HTR-8/SVneo (cell line): ENCODE data around the gene PDE4D.

Experiments
- DNase-seq: peaks from one replicate; pipeline ENCODE4 v3.0.0; 2011; ENCODE audit warnings: low spot score, mixed read lengths; ENCODE audit not compliant: insufficient read length
- FAIRE-seq: peaks from 2 replicates; lab custom pipeline; 2011; peaks lifted over from hg19 to GRCh38; lab: Jason Lieb, UNC

The PDE4D gene

DNA sequence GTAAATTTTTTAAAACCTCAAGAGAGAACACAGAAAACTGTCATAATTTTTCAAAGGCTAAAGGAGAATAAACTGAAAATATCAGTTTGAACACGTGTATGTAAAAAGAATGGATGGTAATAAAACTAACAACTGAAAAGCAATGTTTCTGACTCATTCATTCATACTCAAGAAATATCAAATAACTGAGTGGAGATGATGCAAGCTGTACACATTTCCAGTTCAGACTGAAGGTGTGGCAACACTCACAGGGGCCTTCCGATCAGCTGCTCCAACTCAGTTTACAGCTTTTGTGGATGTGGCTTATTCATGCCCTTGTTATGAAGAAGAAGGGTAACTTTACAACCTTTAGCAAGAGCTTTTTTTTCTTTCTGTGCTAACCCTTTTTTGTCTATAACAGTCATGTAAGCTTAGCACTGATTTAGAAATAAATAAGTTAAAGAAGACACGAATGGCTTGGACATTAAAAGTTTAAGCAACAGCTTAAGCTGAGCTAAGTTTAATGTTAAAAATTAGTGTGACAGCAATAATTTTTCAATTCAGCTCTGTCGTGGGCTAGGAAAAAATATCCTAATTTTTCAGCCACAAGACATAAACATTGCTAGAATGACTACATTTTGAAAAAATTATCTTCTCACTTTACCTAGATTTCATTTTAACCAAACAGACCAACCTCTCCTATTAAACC, 857.1 kb downstream of the PDE4D start:
- peak; percentile 75 for FAIRE-seq
- peak; percentile 60 for DNase-seq

DNA sequence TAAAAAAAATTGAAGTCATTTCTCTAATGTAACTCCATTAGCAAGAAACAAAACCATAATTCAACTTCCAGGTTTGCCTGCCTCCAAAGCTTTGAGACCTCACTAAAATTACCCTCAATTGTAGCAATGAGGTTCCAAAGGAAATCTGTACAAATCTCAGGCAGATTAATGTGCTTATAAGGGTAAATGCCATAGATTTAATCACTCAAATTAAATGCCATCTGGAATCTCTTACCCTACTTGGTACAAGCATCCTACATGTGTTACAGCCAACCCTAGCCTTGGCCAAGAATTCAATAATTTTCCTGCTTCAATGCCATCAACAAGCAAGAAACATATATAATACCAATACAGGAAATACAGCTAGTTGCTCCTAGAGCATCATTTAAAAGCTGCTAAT, 857.8 kb downstream of the PDE4D start:
- FAIRE-seq = no peak

DNA sequence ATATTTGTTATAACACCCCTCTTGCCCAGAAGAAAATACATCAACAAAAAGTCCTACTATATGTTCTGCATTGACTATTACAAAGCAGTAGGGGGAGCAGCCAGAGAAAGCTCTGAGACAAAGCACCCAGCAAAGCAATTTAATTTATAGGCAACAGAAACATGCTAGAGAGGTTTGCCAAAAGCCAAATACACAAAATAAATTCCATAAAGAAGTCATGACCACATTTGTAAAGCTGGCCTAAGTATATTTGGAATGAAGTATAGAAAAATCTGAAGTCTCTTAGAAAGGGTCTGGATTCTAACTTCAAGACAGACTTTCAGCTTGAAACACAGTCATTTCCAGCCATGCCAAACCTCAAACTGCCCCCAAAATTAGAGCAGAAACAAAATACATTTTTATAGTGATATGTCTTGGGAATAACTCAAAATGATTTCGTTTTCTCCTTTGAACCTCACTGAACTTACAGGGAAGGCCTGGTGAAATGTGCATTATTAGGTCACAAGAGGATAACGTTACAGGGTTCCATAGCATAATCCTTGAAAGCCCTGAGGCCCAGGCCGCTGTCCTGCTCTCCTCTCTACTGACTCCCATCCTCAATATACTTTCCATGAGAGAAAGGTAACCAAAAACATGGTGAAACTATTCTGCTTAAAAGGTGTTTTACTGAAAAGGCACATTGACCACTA, 858.9 kb downstream of the PDE4D start:
- no peak for FAIRE-seq

More for the DNA sequence above, 857.8 kb downstream of the PDE4D start:
- DNase-seq = no peak

DNA sequence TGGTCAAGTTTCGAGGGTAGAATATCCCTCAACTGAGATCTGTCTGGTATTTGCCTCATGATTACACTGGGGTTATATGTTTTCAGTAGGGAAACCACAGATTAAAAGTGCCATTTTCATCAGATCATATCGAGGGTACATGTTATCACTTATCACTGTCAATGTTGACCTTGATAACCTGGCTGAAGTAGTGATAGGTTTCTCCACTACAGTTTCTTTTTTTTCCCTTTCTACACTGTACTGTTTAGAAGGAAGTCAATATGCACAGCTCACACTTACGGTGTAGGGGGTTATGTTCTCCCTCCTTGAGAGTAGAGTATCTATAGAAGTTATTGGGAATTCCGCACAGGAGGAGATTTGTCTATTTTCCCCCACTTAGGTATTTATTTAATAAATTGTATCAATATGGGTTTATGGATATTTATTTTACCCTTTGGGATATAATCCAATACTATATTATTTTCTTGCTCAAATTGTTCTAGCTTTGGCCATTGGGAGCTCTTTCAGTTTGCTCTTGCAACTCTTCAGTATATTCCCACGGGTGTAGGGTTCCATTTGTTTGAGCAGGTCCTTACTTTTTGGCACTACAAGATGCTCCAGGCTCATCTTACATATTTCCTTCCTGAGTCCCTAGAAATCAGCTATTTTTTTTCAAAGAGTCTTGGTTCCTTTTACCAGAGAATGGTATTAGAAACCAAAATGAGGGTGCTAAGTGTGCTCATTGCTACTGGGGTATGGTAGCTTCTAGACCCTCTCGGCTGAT, 866.2 kb downstream of the PDE4D start:
- no peak for FAIRE-seq
- DNase-seq = no peak

More for the DNA sequence above, 858.9 kb downstream of the PDE4D start:
- DNase-seq = no peak

DNA sequence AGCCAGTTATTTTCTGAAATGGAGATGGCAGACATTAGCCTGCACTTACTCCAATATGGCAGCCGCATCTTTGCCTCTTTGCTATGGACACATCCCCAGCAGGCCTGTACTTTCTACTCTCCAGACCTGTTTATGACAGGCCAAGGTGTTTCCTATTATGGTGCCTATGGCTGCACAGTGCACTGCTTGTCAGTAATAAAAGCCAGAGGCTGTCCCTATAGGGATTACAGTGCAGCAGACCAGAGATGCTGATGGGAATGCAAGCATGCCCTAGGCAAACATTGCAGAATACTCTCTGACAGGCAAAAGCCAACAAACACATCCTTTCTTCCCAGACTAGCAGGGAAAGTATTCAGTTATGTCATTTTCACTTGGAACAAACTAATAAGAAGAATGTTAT, 867.8 kb downstream of the PDE4D start:
- DNase-seq = no peak
- no peak for FAIRE-seq

DNA sequence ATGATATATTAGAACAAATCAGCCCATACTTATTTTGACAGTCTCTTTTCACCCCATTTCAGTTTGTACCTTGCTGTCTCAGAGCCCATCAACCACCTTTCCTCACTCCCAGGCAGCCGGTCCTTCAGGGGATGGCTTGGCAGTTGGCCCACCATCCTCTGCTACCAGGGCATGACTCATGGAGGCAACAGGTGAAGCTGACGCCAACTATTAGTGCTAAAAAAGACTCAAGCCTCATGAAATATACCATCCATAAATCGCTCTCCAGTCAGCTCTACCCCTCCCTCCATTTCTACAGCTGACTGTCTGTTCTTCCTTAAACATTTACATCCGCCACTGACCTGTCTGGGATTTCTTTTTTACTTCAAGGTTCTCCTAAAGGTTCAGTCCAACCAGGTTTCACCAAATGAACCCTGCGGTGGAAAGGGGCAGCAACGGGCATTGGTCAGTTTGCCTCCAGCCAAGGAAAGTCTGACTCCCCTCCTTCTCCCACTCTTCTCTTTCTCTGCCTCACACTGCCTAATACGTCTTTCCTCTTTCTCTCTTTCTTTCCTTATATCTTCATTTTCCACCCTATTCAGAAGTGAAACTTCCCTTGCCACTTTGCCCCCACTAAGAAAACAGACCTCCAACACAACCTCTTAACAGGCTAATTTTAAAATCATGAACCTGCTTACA, 871.5 kb downstream of the PDE4D start:
- FAIRE-seq (no peak), DNase-seq (no peak)

DNA sequence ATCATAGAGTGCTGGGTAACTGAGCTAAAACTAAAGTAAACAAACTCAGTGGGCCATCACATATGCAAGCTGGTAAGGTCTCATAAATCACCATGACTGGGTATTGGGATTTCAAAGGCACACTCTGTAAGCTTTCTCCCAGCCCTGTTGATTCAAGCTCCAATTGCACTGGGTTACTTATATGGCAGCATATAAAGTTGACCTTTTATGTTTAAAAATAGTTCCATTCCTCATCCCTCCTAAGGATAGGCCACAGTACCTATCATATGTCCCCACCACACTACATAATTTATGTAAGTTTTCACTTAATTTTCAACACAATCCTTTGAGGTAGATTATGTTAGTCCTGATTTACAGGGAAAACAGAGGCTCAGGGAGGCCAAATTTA, 872.2 kb downstream of the PDE4D start:
- DNase-seq = no peak
- FAIRE-seq = no peak

DNA sequence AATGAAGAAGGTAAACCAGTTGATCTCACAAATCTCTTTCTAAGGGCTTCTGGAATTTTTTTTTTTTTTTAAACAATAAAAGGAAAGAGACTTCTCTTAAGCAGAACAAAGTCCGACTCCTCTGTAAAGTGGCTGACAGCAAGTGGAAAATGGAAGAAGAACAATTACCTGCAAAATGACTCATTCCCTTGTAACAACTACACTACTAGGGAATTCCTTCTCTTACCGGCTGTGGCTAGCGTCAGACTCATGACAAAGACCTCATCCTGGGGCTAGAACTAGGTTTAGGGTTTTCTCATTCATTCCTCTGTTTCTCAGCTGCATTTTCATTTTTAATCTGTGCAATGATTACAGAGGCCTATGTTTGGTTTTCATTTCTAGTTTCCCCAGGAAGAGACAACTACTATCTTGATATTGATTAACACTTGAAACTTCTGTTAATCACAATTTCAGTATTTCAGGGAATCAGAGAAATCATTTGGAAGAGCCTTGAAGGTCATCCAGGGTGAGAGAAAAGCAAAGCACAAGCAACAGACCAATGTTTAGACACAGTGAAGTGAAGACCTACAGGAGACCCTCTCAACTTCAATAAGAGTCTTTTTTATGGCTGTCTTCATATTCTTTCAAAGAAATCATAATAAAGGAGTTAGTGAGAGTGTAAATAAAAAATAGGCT, 872.8 kb downstream of the PDE4D start:
- FAIRE-seq (no peak), DNase-seq (no peak)

DNA sequence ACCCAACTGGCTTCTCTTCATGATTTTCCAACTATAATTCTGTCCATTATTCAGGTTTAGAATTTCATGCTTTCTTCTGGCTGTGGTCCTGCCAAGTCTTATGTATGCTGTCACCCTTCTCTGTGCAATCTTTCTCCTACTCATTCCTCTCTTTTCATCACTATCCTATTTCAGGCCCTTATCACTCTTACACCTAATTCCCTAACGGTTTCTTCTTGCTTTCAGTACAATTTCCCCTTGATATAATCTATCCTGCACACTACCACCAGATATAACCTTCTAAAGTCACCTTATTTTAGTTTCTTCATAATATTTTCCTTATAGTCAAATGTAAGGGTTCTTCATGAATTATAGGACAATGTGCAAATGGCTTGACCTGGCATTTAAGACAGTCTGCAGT, 874.4 kb downstream of the PDE4D start:
- no peak for FAIRE-seq
- DNase-seq = no peak

DNA sequence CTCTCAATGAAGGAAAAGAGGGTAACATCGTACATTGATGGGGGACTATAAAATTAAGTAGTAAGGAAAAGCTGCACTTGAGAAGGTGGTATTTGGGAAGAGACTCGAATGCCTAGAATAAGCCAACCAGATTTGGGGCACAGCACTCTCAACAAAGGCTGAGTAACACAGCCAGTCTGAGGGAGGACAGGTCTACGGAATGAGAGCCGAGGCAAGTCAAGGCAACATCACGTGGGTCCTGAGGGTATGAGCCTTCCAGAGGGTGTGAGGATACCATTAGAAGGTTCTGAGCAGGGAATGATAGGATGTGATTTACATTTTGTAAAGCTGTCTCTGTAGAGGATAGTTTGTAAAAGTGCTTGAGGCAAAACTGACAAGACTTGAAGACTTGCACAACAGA, 876.6 kb downstream of the PDE4D start:
- no peak for FAIRE-seq
- DNase-seq = no peak

DNA sequence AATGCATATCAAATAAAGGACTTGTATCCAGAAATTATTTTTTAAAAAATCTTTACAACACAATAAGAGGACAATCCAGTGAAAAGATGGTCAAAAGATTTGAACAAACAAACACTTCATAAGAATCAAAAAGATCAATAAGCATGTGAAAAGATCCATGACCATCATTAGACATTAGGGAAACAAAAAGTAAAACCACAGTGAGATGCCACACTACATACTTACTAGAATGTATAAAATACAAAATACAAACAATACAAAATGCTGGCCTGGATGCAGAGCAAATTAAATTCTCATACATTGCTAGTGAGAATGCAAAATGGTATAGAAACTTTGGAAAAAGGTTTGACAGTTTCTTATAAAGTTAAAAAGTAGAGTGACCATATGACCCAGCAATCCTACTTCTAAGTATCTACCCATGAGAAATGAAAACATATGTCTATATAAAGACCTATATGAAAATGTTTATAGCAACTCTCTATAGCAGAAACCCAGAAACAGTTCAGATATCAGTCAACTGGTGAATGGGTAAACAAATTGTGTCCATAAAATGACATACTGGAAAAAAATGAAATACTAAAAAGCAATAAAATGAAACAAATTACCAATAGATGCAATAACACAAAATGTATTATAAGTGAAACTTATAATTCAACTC, 884.6 kb downstream of the PDE4D start:
- FAIRE-seq (no peak), DNase-seq (no peak)

DNA sequence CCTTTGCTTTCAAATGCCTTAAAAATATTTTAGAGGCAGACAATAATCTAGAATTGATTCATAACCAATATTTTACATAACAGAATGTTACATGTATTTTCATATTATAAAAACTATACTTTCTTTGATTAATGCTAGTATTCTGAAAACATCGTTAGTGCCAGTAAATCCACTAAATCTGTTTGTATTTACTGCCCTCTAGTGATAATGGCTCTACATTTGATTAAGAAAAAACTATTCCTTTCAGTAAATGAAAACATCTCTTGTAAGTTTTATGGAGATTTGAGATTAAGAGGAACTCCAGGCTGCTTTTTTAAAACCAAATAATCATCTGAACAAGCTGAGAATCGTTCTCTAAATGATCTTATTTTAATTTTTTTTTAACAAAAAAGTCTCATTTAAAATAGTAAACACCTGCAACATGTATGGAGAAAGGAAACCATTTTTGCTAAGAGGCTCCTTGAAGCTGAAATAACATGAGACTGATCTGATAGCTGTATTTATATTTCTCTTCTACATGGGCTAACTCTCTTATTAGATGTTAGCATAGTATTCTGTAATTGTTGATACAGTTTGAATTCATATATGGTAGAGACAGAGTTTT, 886.0 kb downstream of the PDE4D start:
- DNase-seq = peak; percentile 21
- FAIRE-seq = no peak

DNA sequence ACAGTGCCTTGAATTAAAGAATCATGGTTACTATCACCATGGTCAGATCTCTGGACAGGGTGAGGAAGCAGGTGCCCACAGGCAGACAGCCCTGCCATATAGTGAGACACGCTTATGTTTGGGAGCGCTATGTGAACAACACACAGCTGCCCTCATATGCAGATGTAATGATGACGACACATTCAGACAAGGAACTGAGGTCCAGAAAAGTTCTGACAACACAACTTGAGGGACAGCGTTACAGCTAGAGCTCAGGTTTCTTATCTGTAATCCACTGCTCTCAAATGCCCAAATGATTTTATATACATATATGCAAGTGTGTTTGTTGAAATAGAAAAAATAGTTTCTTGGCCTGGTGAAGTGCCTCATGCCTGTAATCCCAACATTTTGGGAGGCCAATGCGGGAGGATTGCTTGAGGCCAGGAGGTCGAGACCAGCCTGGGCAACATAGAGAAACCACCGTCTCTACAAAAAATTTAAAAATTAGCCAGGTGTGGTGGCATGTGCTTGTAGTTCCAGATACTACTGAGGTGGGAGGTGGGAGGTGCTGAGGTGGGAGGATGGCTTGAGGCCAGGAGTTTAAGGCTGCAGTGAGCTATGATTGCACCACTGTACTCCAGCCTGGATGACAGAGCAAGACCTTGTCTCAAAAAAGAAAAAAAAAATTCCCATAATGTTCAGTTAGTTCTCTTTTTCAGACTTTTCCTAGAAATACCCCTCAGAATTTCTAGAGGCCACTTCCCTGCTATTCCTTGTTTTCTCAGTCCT, 887.4 kb downstream of the PDE4D start:
- no peak for DNase-seq
- no peak for FAIRE-seq

DNA sequence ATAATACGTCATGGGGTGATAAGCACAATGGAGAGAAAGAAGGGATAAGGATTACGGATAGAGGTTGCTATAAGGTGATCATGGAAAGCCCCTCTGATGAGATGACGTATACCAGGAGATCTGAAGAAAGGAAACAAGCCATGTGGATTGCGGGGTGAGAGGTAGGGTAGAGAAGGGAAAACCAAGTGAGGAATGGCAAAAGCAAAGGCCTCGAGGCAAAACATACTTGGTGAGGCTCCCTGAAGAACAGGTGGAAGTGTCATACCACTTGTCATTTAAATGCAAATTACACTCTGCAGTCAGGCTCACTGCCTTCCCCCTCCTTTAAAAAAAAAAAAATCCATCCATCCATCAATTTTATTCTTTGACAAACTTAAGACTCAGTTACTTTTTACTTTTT, 889.9 kb downstream of the PDE4D start:
- DNase-seq = no peak
- no peak for FAIRE-seq

DNA sequence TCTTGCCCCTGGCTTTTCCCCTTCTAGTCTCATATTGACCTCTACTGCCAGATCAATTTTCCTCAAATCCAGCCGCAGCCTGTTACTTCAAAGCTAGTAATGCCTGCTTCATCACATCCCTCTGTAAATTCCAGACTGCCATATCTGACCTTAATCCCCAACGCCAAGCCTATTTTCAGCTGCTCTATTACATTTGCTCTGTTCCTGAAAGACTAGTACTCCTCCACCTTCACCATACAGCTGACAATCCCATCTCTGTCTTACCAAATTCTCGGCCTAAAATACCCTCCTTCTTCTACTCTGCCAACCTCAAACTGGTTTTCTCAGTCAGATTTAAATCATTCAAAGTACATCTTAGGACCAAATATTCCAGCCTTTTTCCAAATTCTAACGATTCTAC, 890.4 kb downstream of the PDE4D start:
- no peak for FAIRE-seq
- no peak for DNase-seq

DNA sequence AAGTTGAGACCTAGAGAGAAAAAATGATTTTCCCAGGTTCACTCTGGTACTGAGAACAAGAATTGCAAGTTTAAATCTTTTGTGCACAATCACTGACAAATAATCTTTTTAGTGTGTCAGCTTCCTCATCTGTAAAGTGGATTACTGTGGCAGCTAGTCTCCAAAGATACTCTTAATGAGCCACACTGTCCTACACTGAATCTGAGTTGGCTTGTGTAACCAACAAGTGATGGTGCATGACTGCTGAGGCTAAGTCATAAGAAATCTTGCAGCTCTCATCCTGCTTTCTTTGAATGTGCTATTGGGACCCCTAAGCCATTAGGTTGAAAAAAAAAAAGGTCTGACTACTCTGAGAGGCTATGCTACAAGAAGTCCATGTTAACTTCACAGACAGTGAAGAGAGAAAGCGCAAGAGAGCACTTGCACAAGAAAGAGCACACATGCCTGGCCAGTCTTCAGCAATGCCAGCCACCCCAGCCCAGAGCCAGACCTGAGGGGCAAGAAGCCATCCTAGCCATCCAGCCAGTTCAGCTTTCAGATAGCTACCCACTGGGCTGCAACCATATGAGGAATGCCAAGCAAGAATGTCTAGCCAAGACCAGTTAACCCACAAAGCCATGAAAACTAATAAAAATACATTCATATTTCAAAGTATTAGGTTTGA, 891.2 kb downstream of the PDE4D start:
- FAIRE-seq (no peak), DNase-seq (no peak)

DNA sequence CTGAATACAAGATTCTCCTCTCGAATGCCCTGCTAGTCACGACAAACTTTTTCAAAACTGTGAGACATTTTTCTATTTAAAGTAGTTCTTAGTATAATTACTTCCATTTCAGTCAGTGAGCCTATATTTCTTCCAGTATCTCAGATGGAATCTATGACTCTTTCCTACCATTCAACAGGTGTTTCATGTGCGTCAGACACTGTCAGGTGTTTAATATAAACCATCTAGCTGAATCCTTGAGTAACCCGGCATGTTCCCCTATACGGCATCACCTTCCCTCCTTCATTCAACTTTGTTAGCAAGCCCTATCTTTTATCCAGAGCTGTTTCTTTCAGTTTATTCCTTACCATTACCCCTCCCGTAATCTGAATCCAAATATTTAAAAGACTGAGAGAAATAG, 891.8 kb downstream of the PDE4D start:
- no peak for DNase-seq
- no peak for FAIRE-seq

DNA sequence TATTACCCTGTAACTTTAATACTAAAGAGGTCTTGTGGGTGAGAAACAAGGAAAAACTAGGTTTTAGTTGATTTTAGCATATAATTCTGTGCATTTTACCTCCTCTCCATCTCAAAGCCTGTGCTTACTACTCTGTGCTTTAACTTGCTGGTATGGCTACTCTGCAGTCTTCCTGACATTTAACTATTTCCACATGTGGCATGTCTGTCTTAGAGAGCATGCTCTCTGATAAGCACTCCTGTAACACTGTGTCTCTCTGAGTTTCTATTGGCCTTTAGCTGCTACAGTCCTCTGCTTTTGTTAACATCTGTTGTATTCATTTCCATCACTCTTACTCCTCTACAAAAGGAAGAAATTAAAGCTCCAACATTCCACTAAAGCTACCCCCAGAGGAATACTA, 892.4 kb downstream of the PDE4D start:
- DNase-seq (no peak), FAIRE-seq (no peak)
